Fibroblast of gingiva (primary cell): ENCODE results near the gene SSR2.
"Not testable (repeated sequence)": the region's sequence is repeated elsewhere in the genome, so short reads cannot be mapped to it uniquely, and the experiment has no call there.

Experiments
- DNase-seq: peaks from one replicate; pipeline ENCODE4 v3.0.0-alpha.2; 2011; ENCODE audit warnings: low read depth

SSR2 gene

GRCh38 chr1:155993595-155993994, 27.2 kb downstream of the SSR2 start:
- no peak for DNase-seq

GRCh38 chr1:155990005-155990739, 30.6 kb downstream of the SSR2 start:
- no peak for DNase-seq

GRCh38 chr1:155989242-155990004, 31.3 kb downstream of the SSR2 start:
- DNase-seq, result peak; percentile 61

- DNase-seq, result not testable (repeated sequence)
Observed at GRCh38 chr1:155984903-155985645, 35.7 kb downstream of the SSR2 start.

GRCh38 chr1:155984341-155984740, 36.4 kb downstream of the SSR2 start:
- DNase-seq, result no peak

- peak; percentile 97 for DNase-seq
Observed at GRCh38 chr1:155983191-155984024, 37.3 kb downstream of the SSR2 start.

- DNase-seq, result no peak
Observed at GRCh38 chr1:155982106-155982505, 38.6 kb downstream of the SSR2 start.

GRCh38 chr1:155981266-155982088, 39.3 kb downstream of the SSR2 start:
- DNase-seq, result peak; percentile 86

GRCh38 chr1:155979597-155980343, 41.0 kb downstream of the SSR2 start:
- no peak for DNase-seq

GRCh38 chr1:155978973-155979429, 41.8 kb downstream of the SSR2 start:
- DNase-seq, result peak; percentile 32

GRCh38 chr1:155978325-155978972, 42.3 kb downstream of the SSR2 start, which contains the start of gene ARHGEF2:
Gene ARHGEF2, minus strand, starts transcription at chr1:155978547. Its CDS starts 120 bp downstream, at chr1:155978427.
- DNase-seq, result peak; percentile 54

- no peak for DNase-seq
Observed at GRCh38 chr1:155977690-155978324, 42.9 kb downstream of the SSR2 start.

- no peak for DNase-seq
Observed at GRCh38 chr1:155976913-155977689, 43.6 kb downstream of the SSR2 start.

- DNase-seq, result peak; percentile 70
Observed at GRCh38 chr1:155976062-155976912, 44.5 kb downstream of the SSR2 start.

- DNase-seq, result no peak
Observed at GRCh38 chr1:155975375-155976061, 45.2 kb downstream of the SSR2 start.
